Measurements from ENCODE around the gene ADAMTS6.
"Not testable (repeated sequence)": the region's sequence is repeated elsewhere in the genome, so short reads cannot be mapped to it uniquely, and the experiment has no call there.

The ADAMTS6 gene

DNA sequence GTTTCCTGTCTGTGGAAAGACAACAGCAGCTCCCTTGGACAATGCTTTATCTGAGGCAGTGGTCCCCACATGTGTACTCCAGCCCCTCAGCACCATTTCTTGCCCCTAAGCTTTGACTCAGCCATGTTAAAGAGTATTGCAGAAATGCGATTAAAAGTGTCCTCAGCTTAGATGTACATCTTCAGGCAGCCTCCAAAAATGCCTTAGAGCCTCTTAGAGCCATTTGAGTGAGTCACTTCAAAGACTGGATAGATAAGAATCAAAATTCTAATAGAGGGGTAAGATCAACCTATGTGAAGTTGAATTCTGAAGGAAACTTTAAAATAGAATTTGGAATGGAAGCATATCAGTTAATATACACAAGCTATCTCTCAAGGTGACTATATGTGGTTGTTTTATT lies 296.3 kb downstream of the ADAMTS6 start:
- TF ChIP-seq, protein P1, sequence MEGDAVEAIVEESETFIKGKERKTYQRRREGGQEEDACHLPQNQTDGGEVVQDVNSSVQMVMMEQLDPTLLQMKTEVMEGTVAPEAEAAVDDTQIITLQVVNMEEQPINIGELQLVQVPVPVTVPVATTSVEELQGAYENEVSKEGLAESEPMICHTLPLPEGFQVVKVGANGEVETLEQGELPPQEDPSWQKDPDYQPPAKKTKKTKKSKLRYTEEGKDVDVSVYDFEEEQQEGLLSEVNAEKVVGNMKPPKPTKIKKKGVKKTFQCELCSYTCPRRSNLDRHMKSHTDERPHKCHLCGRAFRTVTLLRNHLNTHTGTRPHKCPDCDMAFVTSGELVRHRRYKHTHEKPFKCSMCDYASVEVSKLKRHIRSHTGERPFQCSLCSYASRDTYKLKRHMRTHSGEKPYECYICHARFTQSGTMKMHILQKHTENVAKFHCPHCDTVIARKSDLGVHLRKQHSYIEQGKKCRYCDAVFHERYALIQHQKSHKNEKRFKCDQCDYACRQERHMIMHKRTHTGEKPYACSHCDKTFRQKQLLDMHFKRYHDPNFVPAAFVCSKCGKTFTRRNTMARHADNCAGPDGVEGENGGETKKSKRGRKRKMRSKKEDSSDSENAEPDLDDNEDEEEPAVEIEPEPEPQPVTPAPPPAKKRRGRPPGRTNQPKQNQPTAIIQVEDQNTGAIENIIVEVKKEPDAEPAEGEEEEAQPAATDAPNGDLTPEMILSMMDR (IDR thresholded peaks at IDR 0.05; ENCODE audit: insufficient read depth, low read length, poor library complexity, severe bottlenecking): no peak
- TF ChIP-seq EZH2phosphoT487 (conservative IDR thresholded peaks at IDR 0.05; ENCODE audit: low read length): no peak
- Histone ChIP-seq H3K9me3 (ENCODE audit: insufficient read depth, low read length) (no peaks in the 10 kb centered on the region), H4K20me1 (ENCODE audit: low read depth, low read length) (no peaks in the 10 kb centered on the region), H3F3A (ENCODE audit: insufficient read depth) (no peaks in the 10 kb centered on the region), H3K9ac (ENCODE audit: low read length) (no peak overlapping the region), H3K27me3 (ENCODE audit: low read length) (no peaks in the 10 kb centered on the region), H3K4me3 (ENCODE audit: insufficient read depth, low read length, poor library complexity, severe bottlenecking) (no peak overlapping the region), H3K4me2 (ENCODE audit: low read depth, low read length, poor library complexity, severe bottlenecking) (no peak overlapping the region), H3K79me2 (ENCODE audit: insufficient read depth, low read length) (no peaks in the 10 kb centered on the region), H2AFZ (ENCODE audit: low read depth, low read length, severe bottlenecking) (no peak overlapping the region), H3K9me2 (replicated peaks; ENCODE audit: insufficient read depth, low read length) (no peaks in the 10 kb centered on the region), H3K36me3 (ENCODE audit: low read length) (no peaks in the 10 kb centered on the region), H3K27ac (ENCODE audit: low read depth, low read length) (no peak overlapping the region)

DNA sequence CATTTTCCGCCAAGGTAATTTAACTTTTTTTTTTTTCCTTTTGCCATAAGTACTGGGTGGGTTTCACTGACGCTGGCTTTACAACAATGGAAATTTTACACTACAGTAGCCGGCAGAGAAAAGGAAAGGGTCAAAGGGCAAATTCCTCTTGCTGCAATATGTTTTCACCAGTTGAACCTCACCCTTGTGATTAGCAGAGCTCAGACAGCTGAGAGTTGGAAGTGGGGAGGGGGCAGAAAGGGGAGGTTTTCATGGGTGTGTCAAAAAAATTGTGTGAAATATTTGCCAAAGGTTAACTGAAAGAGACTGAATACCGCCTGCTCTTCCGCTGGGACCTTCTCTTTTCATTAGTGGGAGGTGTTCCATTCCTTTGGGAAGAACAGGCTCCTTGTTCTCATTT lies 296.9 kb downstream of the ADAMTS6 start:
- Histone ChIP-seq H3F3A (ENCODE audit: insufficient read depth) (no peaks in the 10 kb centered on the region), H3K4me3 (ENCODE audit: insufficient read depth, low read length, poor library complexity, severe bottlenecking) (no peak overlapping the region), H3K27me3 (ENCODE audit: low read length) (no peaks in the 10 kb centered on the region), H4K20me1 (ENCODE audit: low read depth, low read length) (no peaks in the 10 kb centered on the region), H3K36me3 (ENCODE audit: low read length) (no peaks in the 10 kb centered on the region), H3K9me2 (replicated peaks; ENCODE audit: insufficient read depth, low read length) (no peaks in the 10 kb centered on the region), H3K27ac (ENCODE audit: low read depth, low read length) (no peak overlapping the region), H3K9ac (ENCODE audit: low read length) (no peak overlapping the region), H2AFZ (ENCODE audit: low read depth, low read length, severe bottlenecking) (no peak overlapping the region), H3K4me2 (ENCODE audit: low read depth, low read length, poor library complexity, severe bottlenecking) (no peak overlapping the region), H3K9me3 (ENCODE audit: insufficient read depth, low read length) (no peaks in the 10 kb centered on the region), H3K79me2 (ENCODE audit: insufficient read depth, low read length) (no peaks in the 10 kb centered on the region)
- TF ChIP-seq, protein P1 (IDR thresholded peaks at IDR 0.05; ENCODE audit: insufficient read depth, low read length, poor library complexity, severe bottlenecking): no peak
- TF ChIP-seq EZH2phosphoT487 (conservative IDR thresholded peaks at IDR 0.05; ENCODE audit: low read length): no peak

DNA sequence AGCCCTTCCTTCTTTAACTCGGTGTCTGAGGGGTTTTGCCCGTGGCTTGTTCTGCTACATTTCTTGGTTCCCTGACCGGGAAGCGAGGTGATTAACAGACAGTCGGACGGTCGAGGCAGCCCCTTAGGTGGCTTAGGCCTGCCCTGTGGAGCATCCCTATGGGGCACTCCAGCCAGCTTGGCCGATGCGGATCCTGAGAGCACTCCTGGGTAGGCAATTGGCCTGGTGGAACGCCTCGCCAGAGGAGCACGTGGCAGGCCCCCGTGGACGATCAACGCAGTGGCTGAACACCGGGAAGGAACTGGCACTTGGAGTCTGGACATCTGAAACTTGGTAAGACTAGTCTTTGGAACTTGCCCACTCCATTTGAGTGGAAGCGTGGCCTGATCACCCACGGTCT lies 307.5 kb downstream of the ADAMTS6 start:
- not testable (repeated sequence) for H2AFZ ChIP-seq (ENCODE audit: low read depth, low read length, severe bottlenecking); H3K79me2 ChIP-seq (ENCODE audit: insufficient read depth, low read length); H3K4me3 ChIP-seq (ENCODE audit: insufficient read depth, low read length, poor library complexity, severe bottlenecking); H3K27me3 ChIP-seq (ENCODE audit: low read length); H3K36me3 ChIP-seq (ENCODE audit: low read length); H3K9me2 ChIP-seq (replicated peaks; ENCODE audit: insufficient read depth, low read length); H3K9ac ChIP-seq (ENCODE audit: low read length); H3F3A ChIP-seq (ENCODE audit: insufficient read depth); H3K27ac ChIP-seq (ENCODE audit: low read depth, low read length); H4K20me1 ChIP-seq (ENCODE audit: low read depth, low read length); H3K4me2 ChIP-seq (ENCODE audit: low read depth, low read length, poor library complexity, severe bottlenecking); H3K9me3 ChIP-seq (ENCODE audit: insufficient read depth, low read length)

DNA sequence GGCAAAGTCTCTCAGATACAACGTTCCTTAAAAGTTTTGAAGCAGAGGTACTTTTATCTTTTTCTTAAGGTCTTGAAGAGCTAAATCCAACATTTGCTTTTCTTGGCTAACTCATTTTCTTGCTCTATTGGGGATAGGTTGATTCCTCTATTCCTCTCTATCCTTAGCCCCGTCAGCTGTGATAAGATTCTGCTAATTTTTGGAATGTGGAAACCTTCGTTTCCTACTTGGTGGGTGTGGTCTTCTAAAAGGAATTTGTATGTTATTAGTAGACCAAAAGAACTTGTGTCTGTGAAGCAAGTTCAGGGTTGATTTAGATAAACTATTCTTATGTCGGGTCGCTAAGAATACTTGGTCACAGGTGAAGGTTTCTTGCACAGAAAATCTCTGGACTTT lies 308.6 kb downstream of the ADAMTS6 start:
- Histone ChIP-seq H3K4me2 (ENCODE audit: low read depth, low read length, poor library complexity, severe bottlenecking) (no peak overlapping the region), H3K36me3 (ENCODE audit: low read length) (no peaks in the 10 kb centered on the region), H4K20me1 (ENCODE audit: low read depth, low read length) (no peaks in the 10 kb centered on the region), H3K9me3 (ENCODE audit: insufficient read depth, low read length) (no peaks in the 10 kb centered on the region), H3K4me3 (ENCODE audit: insufficient read depth, low read length, poor library complexity, severe bottlenecking) (no peak overlapping the region), H3K9ac (ENCODE audit: low read length) (no peak overlapping the region), H2AFZ (ENCODE audit: low read depth, low read length, severe bottlenecking) (no peak overlapping the region), H3K79me2 (ENCODE audit: insufficient read depth, low read length) (no peaks in the 10 kb centered on the region), H3F3A (ENCODE audit: insufficient read depth) (no peaks in the 10 kb centered on the region), H3K27ac (ENCODE audit: low read depth, low read length) (no peak overlapping the region), H3K9me2 (replicated peaks; ENCODE audit: insufficient read depth, low read length) (no peaks in the 10 kb centered on the region), H3K27me3 (ENCODE audit: low read length) (no peaks in the 10 kb centered on the region)
- TF ChIP-seq, protein P1 (IDR thresholded peaks at IDR 0.05; ENCODE audit: insufficient read depth, low read length, poor library complexity, severe bottlenecking): no peak
- no peak for TF ChIP-seq EZH2phosphoT487 (conservative IDR thresholded peaks at IDR 0.05; ENCODE audit: low read length)

Data from SU-DHL-6 (cell line).